Tibial nerve (tissue), 3 donors: ENCODE results near the gene DENND1A.

Experiments used
- POLR2A ChIP-seq, 2 donors: fragments of 450-650 bp; IDR thresholded peaks; one replicate each; pipeline ENCODE4 v1.6.1; 2017; ENCODE audit warnings: antibody characterized with exemption in 2 of 2, mild to moderate bottlenecking in 2 of 2, moderate library complexity in 2 of 2
- TF ChIP-seq, protein P1 (sequence below), 5 experiments: fragments of 200-600 bp in 3 of 5; fragments of 450-650 bp in 2 of 5; sonication (generic) in 3 of 5; IDR thresholded peaks; one replicate each; pipeline ENCODE4 v1.5.1; 2016 to 2019; ENCODE audit warnings: antibody characterized with exemption in 5 of 5, mild to moderate bottlenecking in 3 of 5, moderate library complexity in 2 of 5

DNA sequence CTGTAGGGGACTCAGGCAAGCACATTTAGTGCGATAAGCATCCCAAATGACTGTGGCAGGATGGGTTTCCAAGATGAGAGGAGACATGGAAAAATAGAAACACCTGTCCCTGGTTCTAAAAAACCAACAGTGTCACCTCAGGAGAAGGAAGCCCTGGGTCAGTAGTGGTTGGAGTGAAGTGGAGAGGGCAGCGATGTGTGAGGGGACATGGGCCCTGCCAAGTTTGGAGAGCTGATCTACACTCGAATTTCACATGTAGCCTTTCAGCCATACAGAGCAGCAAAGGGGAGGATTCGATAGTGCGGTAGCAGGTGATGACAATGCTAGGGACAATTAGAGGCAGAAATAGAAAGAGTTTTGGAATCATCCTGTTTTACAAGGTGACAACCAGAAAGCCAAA lies 49.1 kb upstream of the DENND1A start:
- TF ChIP-seq, protein P1, sequence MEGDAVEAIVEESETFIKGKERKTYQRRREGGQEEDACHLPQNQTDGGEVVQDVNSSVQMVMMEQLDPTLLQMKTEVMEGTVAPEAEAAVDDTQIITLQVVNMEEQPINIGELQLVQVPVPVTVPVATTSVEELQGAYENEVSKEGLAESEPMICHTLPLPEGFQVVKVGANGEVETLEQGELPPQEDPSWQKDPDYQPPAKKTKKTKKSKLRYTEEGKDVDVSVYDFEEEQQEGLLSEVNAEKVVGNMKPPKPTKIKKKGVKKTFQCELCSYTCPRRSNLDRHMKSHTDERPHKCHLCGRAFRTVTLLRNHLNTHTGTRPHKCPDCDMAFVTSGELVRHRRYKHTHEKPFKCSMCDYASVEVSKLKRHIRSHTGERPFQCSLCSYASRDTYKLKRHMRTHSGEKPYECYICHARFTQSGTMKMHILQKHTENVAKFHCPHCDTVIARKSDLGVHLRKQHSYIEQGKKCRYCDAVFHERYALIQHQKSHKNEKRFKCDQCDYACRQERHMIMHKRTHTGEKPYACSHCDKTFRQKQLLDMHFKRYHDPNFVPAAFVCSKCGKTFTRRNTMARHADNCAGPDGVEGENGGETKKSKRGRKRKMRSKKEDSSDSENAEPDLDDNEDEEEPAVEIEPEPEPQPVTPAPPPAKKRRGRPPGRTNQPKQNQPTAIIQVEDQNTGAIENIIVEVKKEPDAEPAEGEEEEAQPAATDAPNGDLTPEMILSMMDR (IDR thresholded peaks at IDR 0.05) = no peak
- TF ChIP-seq POLR2A (IDR thresholded peaks at IDR 0.05) = no peak
